HCT116 (cell line): ENCODE results near the gene GCN1. TPM values are rescaled to one million over a fixed set of nuclear protein-coding genes. Genes with fewer than 3 reads are reported as not detected.

Experiments used
- ATAC-seq: fragments of 200-7000 bp; cut with Tn5 transposase; 2 replicates; pipeline ENCODE4 v1.9.1; 2020; ENCODE audit warnings: mild to moderate bottlenecking, moderate library complexity
- BruUV-seq: library from RNA; stranded (reverse); fragments of 400-500 nt; replicated peaks from 2 replicates; lab custom pipeline; 2021; lab: Mats Ljungman, UMichigan
- CTCF ChIA-PET: fragments of 300-600 bp; sonication (Branson Sonifier 250); formaldehyde crosslinking; loops from one replicate; lab custom pipeline; 2021; ENCODE audit warnings: antibody characterized with exemption; lab: Charles Lee
- POLR2A ChIA-PET: fragments of 300-600, 350-600 bp; sonication (Branson Sonifier 250); formaldehyde crosslinking; loops from one replicate; lab custom pipeline; 2021; ENCODE audit warnings: antibody characterized with exemption; lab: Charles Lee
- RAD21 ChIA-PET, 2 experiments: fragments of 300-600 bp; sonication (Branson Sonifier 250); formaldehyde crosslinking; loops; one replicate each; lab custom pipeline; 2023; ENCODE audit warnings: low total read pairs in 2 of 2; ENCODE audit not compliant: uncharacterized antibody in 2 of 2, unreplicated experiment in 2 of 2, low non-redundant PET in 1 of 2; lab: Charles Lee
- DNase-seq: peaks from one replicate; pipeline ENCODE4 v3.0.0-alpha.2; 2010; ENCODE audit warnings: low read depth, low spot score
- H2AFZ ChIP-seq: fragments of 200-600 bp; shearing (Covaris generic), sonication (generic); 2 replicates; pipeline ENCODE4 v1.6.1; 2017; ENCODE audit warnings: low read depth, mixed run types, mixed read lengths, antibody characterized with exemption, low read length; ENCODE audit not compliant: poor library complexity, severe bottlenecking
- H3K27ac ChIP-seq: 2 replicates; pipeline ENCODE4 v1.5.1; 2012; ENCODE audit warnings: low read depth, low read length
- H3K27me3 ChIP-seq: fragments of 200-600 bp; sonication (generic); 2 replicates; pipeline ENCODE4 v1.6.1; 2016; ENCODE audit warnings: mixed run types, low read length, mixed read lengths; ENCODE audit not compliant: insufficient read depth
- H3K36me3 ChIP-seq, 2 experiments: fragments of 200-500 bp in 1 of 2; fragments of 200-600 bp in 1 of 2; sonication (Bioruptor generic) in 1 of 2; sonication (generic) in 1 of 2; 2 replicates each; pipeline versions ENCODE4 v1.5.1 to v1.6.1; 2014 to 2016; ENCODE audit warnings: low read length in 2 of 2, inconsistent platforms in 1 of 2, mixed read lengths in 1 of 2, mixed run types in 1 of 2; ENCODE audit not compliant: insufficient read depth in 2 of 2, control insufficient read depth in 1 of 2
- H3K4me1 ChIP-seq, 2 experiments: fragments of 200-600 bp in 1 of 2; sonication (generic) in 1 of 2; 2 replicates each; pipeline versions ENCODE4 v1.5.1 to v1.6.1; 2012 to 2017; ENCODE audit warnings: low read length in 2 of 2, inconsistent platforms in 1 of 2, mild to moderate bottlenecking in 1 of 2, mixed read lengths in 1 of 2, mixed run types in 1 of 2, moderate library complexity in 1 of 2; ENCODE audit not compliant: insufficient read depth in 2 of 2, control insufficient read depth in 1 of 2
- H3K4me2 ChIP-seq: fragments of 200-600 bp; sonication (generic); 2 replicates; pipeline ENCODE4 v1.6.1; 2017; ENCODE audit warnings: mixed run types, low read length, mixed read lengths
- H3K4me3 ChIP-seq, 2 experiments: fragments of 200-600 bp in 1 of 2; sonication (generic) in 1 of 2; replicated peaks in 1 of 2; 2 replicates each; pipeline ENCODE4 v1.5.1; 2011 to 2016; ENCODE audit warnings: low read length in 2 of 2, control low read depth in 1 of 2, low read depth in 1 of 2, mild to moderate bottlenecking in 1 of 2, mixed read lengths in 1 of 2, mixed run types in 1 of 2
- H3K79me2 ChIP-seq: fragments of 200-600 bp; sonication (generic); 2 replicates; pipeline ENCODE4 v1.6.1; 2017; ENCODE audit warnings: mild to moderate bottlenecking, mixed run types, low read length, moderate library complexity, mixed read lengths; ENCODE audit not compliant: insufficient read depth
- H3K9ac ChIP-seq: fragments of 200-600 bp; sonication (generic); 2 replicates; pipeline ENCODE4 v1.6.1; 2016; ENCODE audit warnings: low read length, mixed read lengths
- H3K9me2 ChIP-seq: fragments of 200-600 bp; sonication (generic), shearing (Covaris generic); 2 replicates; pipeline ENCODE4 v1.6.1; 2017; ENCODE audit warnings: mixed run types, mild to moderate bottlenecking, moderate library complexity; ENCODE audit not compliant: insufficient read depth
- H3K9me3 ChIP-seq, 2 experiments: fragments of 200-500 bp in 1 of 2; fragments of 200-600 bp in 1 of 2; sonication (Bioruptor generic) in 1 of 2; sonication (generic) in 1 of 2; 2 replicates each; pipeline ENCODE4 v1.6.1; 2014 to 2017; ENCODE audit warnings: low read length in 2 of 2, mixed read lengths in 2 of 2, inconsistent platforms in 1 of 2, low read depth in 1 of 2, mild to moderate bottlenecking in 1 of 2, mixed run types in 1 of 2, moderate library complexity in 1 of 2; ENCODE audit not compliant: control insufficient read depth in 1 of 2, insufficient read depth in 1 of 2
- H4K20me1 ChIP-seq: fragments of 200-600 bp; sonication (generic), shearing (Covaris generic); 2 replicates; pipeline ENCODE4 v1.6.1; 2017; ENCODE audit warnings: mixed run types, mild to moderate bottlenecking, moderate library complexity; ENCODE audit not compliant: insufficient read depth
- CBX3 ChIP-seq: IDR thresholded peaks from 2 replicates; pipeline ENCODE4 v1.6.1; 2012; ENCODE audit warnings: low read depth
- EZH2 ChIP-seq: fragments of 200-600 bp; sonication (generic); IDR thresholded peaks from 2 replicates; pipeline ENCODE4 v1.6.1; 2017; ENCODE audit warnings: antibody characterized with exemption, mixed run types
- FOSL1 ChIP-seq: IDR thresholded peaks from 2 replicates; pipeline ENCODE4 v1.6.1; 2012; ENCODE audit warnings: low read depth
- JUND ChIP-seq: IDR thresholded peaks from 2 replicates; pipeline ENCODE4 v1.6.1; 2012
- POLR2A ChIP-seq: IDR thresholded peaks from 2 replicates; pipeline ENCODE4 v1.7.0; 2011; ENCODE audit warnings: borderline replicate concordance; ENCODE audit not compliant: insufficient read depth, insufficient read length; ENCODE audit errors: extremely low read depth
- POLR2AphosphoS5 ChIP-seq: IDR thresholded peaks from 2 replicates; pipeline ENCODE4 v1.6.1; 2011; ENCODE audit warnings: mild to moderate bottlenecking, low read depth, low read length, moderate library complexity
- SP1 ChIP-seq: IDR thresholded peaks from 2 replicates; pipeline ENCODE4 v1.6.1; 2012; ENCODE audit warnings: low read depth
- SRF ChIP-seq: IDR thresholded peaks from 2 replicates; pipeline ENCODE4 v1.6.1; 2012; ENCODE audit warnings: low read depth
- TCF7L2 ChIP-seq: IDR thresholded peaks from 2 replicates; pipeline ENCODE4 v1.7.0; 2011; ENCODE audit warnings: borderline replicate concordance, inconsistent platforms; ENCODE audit not compliant: insufficient read depth, insufficient read length; ENCODE audit errors: extremely low read depth
- ZFX ChIP-seq: fragments of 450-650 bp; IDR thresholded peaks from 2 replicates; pipeline ENCODE4 v1.6.1; 2017
- ZNF274 ChIP-seq: fragments of 200-500 bp; sonication (Bioruptor generic); IDR thresholded peaks from 2 replicates; pipeline ENCODE4 v1.6.1; 2014; ENCODE audit warnings: mild to moderate bottlenecking, low read depth, low read length, inconsistent platforms
- intact Hi-C: fragments of 100-400 bp; cut with micrococcal nuclease; formaldehyde crosslinking; loops from 2 replicates; pipeline ENCODE4 v1.10.0; 2022
- total RNA-seq: library from RNA; stranded (reverse); gene quantifications from one replicate; pipeline ENCODE4 v1.2.1, GENCODE V29; 2021; ENCODE audit not compliant: unreplicated experiment
- TF ChIP-seq, protein P1 (sequence below), 3 experiments: fragments of 200-600 bp in 1 of 3; sonication (generic) in 1 of 3; IDR thresholded peaks in 2 of 3; conservative IDR thresholded peaks in 1 of 3; 2 replicates each; pipeline ENCODE4 v1.5.1; 2012 to 2017; ENCODE audit warnings: low read depth in 2 of 3, low read length in 2 of 3, antibody characterized with exemption in 1 of 3, borderline replicate concordance in 1 of 3, control low read depth in 1 of 3, mild to moderate bottlenecking in 1 of 3, mixed read lengths in 1 of 3, mixed run types in 1 of 3, moderate library complexity in 1 of 3; ENCODE audit not compliant: insufficient read depth in 1 of 3
- TF ChIP-seq, protein P2 (sequence below): IDR thresholded peaks from 2 replicates; pipeline ENCODE4 v1.6.1; 2011; ENCODE audit warnings: mild to moderate bottlenecking, low read length, moderate library complexity; ENCODE audit not compliant: insufficient replicate concordance; ENCODE audit errors: extremely low read depth
- TF ChIP-seq, protein P3 (sequence below): IDR thresholded peaks from 2 replicates; pipeline ENCODE4 v1.6.1; 2012

The GCN1 gene
- total RNA-seq, 1 experiment from 2014 or later: 184 TPM

DNA sequence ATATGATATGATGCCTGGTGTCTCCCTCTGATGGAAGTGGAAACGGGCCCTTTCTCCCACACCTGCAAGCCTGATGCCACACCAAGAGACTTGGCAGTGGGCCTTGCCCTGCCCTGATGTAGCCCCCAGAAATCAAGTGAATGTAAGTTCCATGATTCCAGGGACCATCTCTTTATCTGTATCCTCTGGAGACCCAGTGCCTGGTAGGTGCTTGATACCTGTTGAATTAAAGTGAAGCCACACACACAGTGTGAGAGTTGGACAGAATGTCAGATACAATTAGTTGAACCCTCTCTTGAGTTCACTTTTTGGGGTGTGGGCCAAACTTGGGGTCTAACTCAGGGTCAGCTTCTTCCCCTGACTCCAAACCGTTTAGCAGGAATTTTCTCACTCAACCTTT is 73.2 kb downstream of the GCN1 start:
- Histone ChIP-seq H3K27me3 (no peaks in the 10 kb centered on the region), H4K20me1 (no peaks in the 10 kb centered on the region; the same call in 1 of the 2 replicates), H3K9me3 (no peaks in the 10 kb centered on the region), H3K36me3 (peaks cover 0 to 4% of the 10 kb centered on the region in 2 experiments; a peak in 1 of 4 replicates), H3K27ac (no peak overlapping the region), H2AFZ (no peak overlapping the region), H3K9ac (no peak overlapping the region), H3K4me2 (no peak overlapping the region), H3K4me3 (no peak overlapping the region), H3K9me2 (no peaks in the 10 kb centered on the region), H3K4me1 (peaks cover 11 to 14% of the 10 kb centered on the region in 2 experiments), H3K79me2 (peaks cover 17% of the 10 kb centered on the region)
- ChIA-PET RAD21 (no interaction called here), CTCF (no interaction called here), POLR2A (interaction anchor here (1.3 kb wide), 1 partner anchor 170 kb away, joined by 5 read pairs; the partner anchor contains the start of gene RNU4-2)
- no TSS peak for BruUV-seq
- intact Hi-C loops: no loop called here
- no peak for DNase-seq
- ATAC-seq: no peak
- TF ChIP-seq, protein P1, sequence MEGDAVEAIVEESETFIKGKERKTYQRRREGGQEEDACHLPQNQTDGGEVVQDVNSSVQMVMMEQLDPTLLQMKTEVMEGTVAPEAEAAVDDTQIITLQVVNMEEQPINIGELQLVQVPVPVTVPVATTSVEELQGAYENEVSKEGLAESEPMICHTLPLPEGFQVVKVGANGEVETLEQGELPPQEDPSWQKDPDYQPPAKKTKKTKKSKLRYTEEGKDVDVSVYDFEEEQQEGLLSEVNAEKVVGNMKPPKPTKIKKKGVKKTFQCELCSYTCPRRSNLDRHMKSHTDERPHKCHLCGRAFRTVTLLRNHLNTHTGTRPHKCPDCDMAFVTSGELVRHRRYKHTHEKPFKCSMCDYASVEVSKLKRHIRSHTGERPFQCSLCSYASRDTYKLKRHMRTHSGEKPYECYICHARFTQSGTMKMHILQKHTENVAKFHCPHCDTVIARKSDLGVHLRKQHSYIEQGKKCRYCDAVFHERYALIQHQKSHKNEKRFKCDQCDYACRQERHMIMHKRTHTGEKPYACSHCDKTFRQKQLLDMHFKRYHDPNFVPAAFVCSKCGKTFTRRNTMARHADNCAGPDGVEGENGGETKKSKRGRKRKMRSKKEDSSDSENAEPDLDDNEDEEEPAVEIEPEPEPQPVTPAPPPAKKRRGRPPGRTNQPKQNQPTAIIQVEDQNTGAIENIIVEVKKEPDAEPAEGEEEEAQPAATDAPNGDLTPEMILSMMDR (IDR thresholded peaks at IDR 0.05 in 2 of 3, conservative IDR thresholded peaks at IDR 0.05 in 1 of 3; ENCODE audit: borderline replicate concordance in 1 of 3, insufficient read depth in 1 of 3, low read depth in 2 of 3, low read length in 2 of 3): no peak

DNA sequence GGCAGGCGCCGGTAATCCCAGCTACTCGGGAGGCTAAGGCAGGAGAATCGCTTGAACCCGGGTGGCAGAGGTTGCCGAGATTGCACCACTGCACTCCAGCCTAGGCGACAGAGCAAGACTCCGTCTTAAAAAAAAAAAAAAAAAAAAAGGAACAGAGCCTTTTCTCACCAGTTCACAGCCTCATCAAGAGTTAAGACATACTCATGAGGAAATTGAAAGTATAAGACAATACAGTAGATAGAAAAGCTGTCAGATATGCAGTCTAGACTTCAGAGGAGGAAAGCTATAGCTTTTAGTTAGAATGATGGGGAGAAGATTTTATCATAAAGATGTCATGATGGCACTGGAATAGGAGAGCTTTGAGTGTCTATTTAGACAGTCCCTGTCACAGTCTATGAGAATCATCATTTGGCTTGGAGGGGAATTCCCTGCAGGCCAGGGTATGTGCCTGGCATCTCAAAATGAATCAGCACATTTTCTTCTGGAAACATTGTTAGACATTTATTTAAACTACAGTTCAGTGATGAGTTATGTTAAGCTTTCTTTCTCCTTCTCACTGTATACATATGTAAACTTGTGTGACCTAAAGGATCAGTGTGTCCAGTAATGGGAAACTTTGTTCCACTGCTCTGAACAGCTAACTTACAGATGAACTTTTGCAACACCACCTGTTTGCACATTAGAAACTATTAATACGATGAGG is 75.1 kb downstream of the GCN1 start:
- intact Hi-C loops: loop anchor here (5.0 kb wide), 1 partner anchor 63 kb away; no protein-coding TSS in a partner anchor
- BruUV-seq: no TSS peak
- no peak overlapping the region for H3K9ac ChIP-seq
- ChIA-PET POLR2A (interaction anchor here (0.7 kb wide), 1 partner anchor 82 kb away, joined by 3 read pairs; the partner anchor contains the start of gene RPLP0), RAD21 (interaction anchor here in 1 of 2 experiments (0.6 kb wide), 1 partner anchor 9 kb away, joined by 5 read pairs; no protein-coding TSS in a partner anchor), CTCF (no interaction called here)
- no peak overlapping the region for H2AFZ ChIP-seq
- H3K36me3 ChIP-seq: peaks cover 2 to 8% of the 10 kb centered on the region in 2 experiments; a peak in 2 of 4 replicates
- DNase-seq: no peak
- H3K9me3 ChIP-seq: no peaks in the 10 kb centered on the region
- H4K20me1 ChIP-seq: no peaks in the 10 kb centered on the region
- H3K4me2 ChIP-seq: no peak overlapping the region
- peaks cover 17 to 27% of the 10 kb centered on the region in 2 experiments for H3K4me1 ChIP-seq
- no peaks in the 10 kb centered on the region for H3K9me2 ChIP-seq
- H3K27ac ChIP-seq: no peak overlapping the region
- no peak overlapping the region for H3K4me3 ChIP-seq
- no peak for ATAC-seq
- no peaks in the 10 kb centered on the region for H3K27me3 ChIP-seq
- peaks cover 34% of the 10 kb centered on the region for H3K79me2 ChIP-seq
- TF ChIP-seq CBX3 (no peak), TCF7L2 (no peak), FOSL1 (no peak), SP1 (no peak), POLR2AphosphoS5 (no peak), ZNF274 (no peak), ZFX (no peak), POLR2A (no peak), JUND (no peak), EZH2 (no peak), SRF (no peak)
- TF ChIP-seq, protein P2, sequence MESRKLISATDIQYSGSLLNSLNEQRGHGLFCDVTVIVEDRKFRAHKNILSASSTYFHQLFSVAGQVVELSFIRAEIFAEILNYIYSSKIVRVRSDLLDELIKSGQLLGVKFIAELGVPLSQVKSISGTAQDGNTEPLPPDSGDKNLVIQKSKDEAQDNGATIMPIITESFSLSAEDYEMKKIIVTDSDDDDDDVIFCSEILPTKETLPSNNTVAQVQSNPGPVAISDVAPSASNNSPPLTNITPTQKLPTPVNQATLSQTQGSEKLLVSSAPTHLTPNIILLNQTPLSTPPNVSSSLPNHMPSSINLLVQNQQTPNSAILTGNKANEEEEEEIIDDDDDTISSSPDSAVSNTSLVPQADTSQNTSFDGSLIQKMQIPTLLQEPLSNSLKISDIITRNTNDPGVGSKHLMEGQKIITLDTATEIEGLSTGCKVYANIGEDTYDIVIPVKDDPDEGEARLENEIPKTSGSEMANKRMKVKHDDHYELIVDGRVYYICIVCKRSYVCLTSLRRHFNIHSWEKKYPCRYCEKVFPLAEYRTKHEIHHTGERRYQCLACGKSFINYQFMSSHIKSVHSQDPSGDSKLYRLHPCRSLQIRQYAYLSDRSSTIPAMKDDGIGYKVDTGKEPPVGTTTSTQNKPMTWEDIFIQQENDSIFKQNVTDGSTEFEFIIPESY: no peak
- TF ChIP-seq, protein P3, sequence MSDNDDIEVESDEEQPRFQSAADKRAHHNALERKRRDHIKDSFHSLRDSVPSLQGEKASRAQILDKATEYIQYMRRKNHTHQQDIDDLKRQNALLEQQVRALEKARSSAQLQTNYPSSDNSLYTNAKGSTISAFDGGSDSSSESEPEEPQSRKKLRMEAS: no peak
